A549 (cell line): ENCODE data around the gene FEM1C. TPM values are rescaled to one million over a fixed set of nuclear protein-coding genes. Genes with fewer than 3 reads are reported as not detected.
A peak's percentile ranks its signal among the peaks of the same experiment; 100 is the strongest.

Experiments used
- ATAC-seq, 2 experiments: fragments of 200-7000 bp in 1 of 2; fragments of >200 bp in 1 of 2; cut with Nextera tagmentation in 1 of 2; cut with Tn5 transposase in 1 of 2; 3 replicates each; pipeline versions ENCODE4 v1.8.0 to v1.9.1; 2018 to 2020; ENCODE audit warnings: mild to moderate bottlenecking in 1 of 2, moderate library complexity in 1 of 2
- CTCF ChIA-PET: fragments of 300-600 bp; sonication (Branson Sonifier 250); formaldehyde crosslinking; extraction: SDS; loops from one replicate; lab custom pipeline; 2021; ENCODE audit warnings: antibody characterized with exemption, inconsistent platforms; lab: Yijun Ruan, JAX
- POLR2A ChIA-PET: fragments of 350-600 bp; formaldehyde crosslinking; extraction: SDS; loops from one replicate; lab custom pipeline; 2021; ENCODE audit warnings: antibody characterized with exemption, inconsistent platforms; lab: Yijun Ruan, JAX
- DNase-seq, 2 experiments: peaks; one replicate each; pipeline versions ENCODE4 v3.0.0 to v3.0.0-alpha.2; 2011 to 2016; ENCODE audit warnings: low read depth in 1 of 2, low spot score in 1 of 2
- FAIRE-seq: peaks from 2 replicates; lab custom pipeline; 2011; peaks lifted over from hg19 to GRCh38; lab: Jason Lieb, UNC
- H3K27ac ChIP-seq, 2 experiments: fragments of >200 bp; sonication (Bioruptor Twin); formaldehyde crosslinking; 3 replicates each; pipeline ENCODE4 v1.5.1; 2016 to 2017
- H3K4me1 ChIP-seq: fragments of >200 bp; sonication (Bioruptor Twin); formaldehyde crosslinking; 3 replicates; pipeline ENCODE4 v1.6.1; 2016
- H3K4me2 ChIP-seq: fragments of >200 bp; sonication (Bioruptor Twin); formaldehyde crosslinking; 3 replicates; pipeline ENCODE4 v1.6.1; 2016
- H3K4me3 ChIP-seq: fragments of >200 bp; sonication (Bioruptor Twin); formaldehyde crosslinking; 3 replicates; pipeline ENCODE4 v1.5.1; 2016
- H3K9me3 ChIP-seq: fragments of >200 bp; sonication (Bioruptor Twin); formaldehyde crosslinking; 3 replicates; pipeline ENCODE4 v1.6.1; 2016
- ATOH8 ChIP-seq: fragments of 250-450 bp; sonication (Bioruptor Pico); IDR thresholded peaks from 2 replicates; pipeline ENCODE4 v1.5.0; 2020; ENCODE audit warnings: low read depth, mild to moderate bottlenecking, moderate library complexity
- CBX8 ChIP-seq: fragments of 200-600 bp; sonication (generic); IDR thresholded peaks from 2 replicates; pipeline ENCODE4 v1.6.1; 2016
- CEBPB ChIP-seq, 2 experiments: fragments of >200 bp in 1 of 2; sonication (Bioruptor Twin) in 1 of 2; formaldehyde crosslinking in 1 of 2; IDR thresholded peaks; 2 replicates each; pipeline ENCODE4 v1.6.1; 2012 to 2016
- CHD2 ChIP-seq: fragments of 150-350 bp; IDR thresholded peaks from 2 replicates; pipeline ENCODE4 v1.6.1; 2014; ENCODE audit warnings: low read length; ENCODE audit not compliant: partially characterized antibody
- E2F6 ChIP-seq: IDR thresholded peaks from 2 replicates; pipeline ENCODE4 v1.6.1; 2012; ENCODE audit warnings: low read depth, borderline replicate concordance
- ELK1 ChIP-seq: fragments of 150-350 bp; IDR thresholded peaks from 2 replicates; pipeline ENCODE4 v1.6.1; 2014; ENCODE audit warnings: low read depth, mild to moderate bottlenecking, low read length
- FOXS1 ChIP-seq: fragments of 250-450 bp; sonication (Bioruptor Pico); IDR thresholded peaks from 2 replicates; pipeline ENCODE4 v1.5.0; 2020; ENCODE audit warnings: mild to moderate bottlenecking, moderate library complexity
- HOXB5 ChIP-seq: fragments of 250-450 bp; sonication (Bioruptor Pico); IDR thresholded peaks from 2 replicates; pipeline ENCODE4 v1.5.0; 2020; ENCODE audit warnings: mild to moderate bottlenecking, moderate library complexity
- JUN ChIP-seq, 2 experiments: fragments of >200 bp; sonication (Bioruptor Twin); formaldehyde crosslinking; IDR thresholded peaks; 2 replicates in 1 of 2; 3 replicates in 1 of 2; pipeline ENCODE4 v1.6.1; 2016 to 2017
- MAFK ChIP-seq: fragments of 450-650 bp; IDR thresholded peaks from 2 replicates; pipeline ENCODE4 v1.6.1; 2014; ENCODE audit not compliant: partially characterized antibody
- MAX ChIP-seq: IDR thresholded peaks from 2 replicates; pipeline ENCODE4 v1.6.1; 2012
- MYC ChIP-seq: IDR thresholded peaks from 2 replicates; pipeline ENCODE4 v1.6.1; 2012; ENCODE audit warnings: mild to moderate bottlenecking, inconsistent platforms, low read length, improper control_type of control experiment, borderline replicate concordance
- NFE2L2 ChIP-seq: fragments of 150-350 bp; conservative IDR thresholded peaks from 2 replicates; pipeline ENCODE4 v1.6.1; 2014; ENCODE audit warnings: low read length
- NR3C1 ChIP-seq: fragments of >200 bp; sonication (Bioruptor Twin); formaldehyde crosslinking; IDR thresholded peaks from 3 replicates; pipeline ENCODE4 v1.6.1; 2017
- PBX3 ChIP-seq: IDR thresholded peaks from 2 replicates; pipeline ENCODE4 v1.6.1; 2012
- RARB ChIP-seq: fragments of 250-450 bp; sonication (Bioruptor Pico); IDR thresholded peaks from 2 replicates; pipeline ENCODE4 v1.8.0; 2021; ENCODE audit warnings: mild to moderate bottlenecking, moderate library complexity
- RNF2 ChIP-seq: fragments of 200-600 bp; sonication (generic); IDR thresholded peaks from 2 replicates; pipeline ENCODE4 v1.6.1; 2016; ENCODE audit warnings: low read depth, mild to moderate bottlenecking, antibody characterized with exemption, moderate library complexity, borderline replicate concordance
- SMC3 ChIP-seq: fragments of >200 bp; sonication (Bioruptor Twin); formaldehyde crosslinking; IDR thresholded peaks from 3 replicates; pipeline ENCODE4 v1.6.1; 2018; ENCODE audit warnings: inconsistent platforms
- USF2 ChIP-seq: fragments of 450-650 bp; IDR thresholded peaks from 2 replicates; pipeline ENCODE4 v1.6.1; 2014; ENCODE audit warnings: antibody characterized with exemption
- ZC3H11A ChIP-seq: fragments of 450-650 bp; IDR thresholded peaks from 2 replicates; pipeline ENCODE4 v1.6.1; 2014; ENCODE audit warnings: antibody characterized with exemption, mild to moderate bottlenecking
- WGBS: methylation state at CpG from one replicate; pipeline ENCODE4 v1.1.6; 2017; ENCODE audit errors: missing lambda C conversion rate; 5-methylcytosine and 5-hydroxymethylcytosine counted together
- polyA plus RNA-seq, 4 experiments: library from polyadenylated mRNA; depleted of rRNA in 3 of 4; stranded (reverse); fragments of >200 nt; fragmentation: RNase III in 1 of 4; extraction: RNeasy Plus Mini Kit Qiagen cat#74134 plus additional on column Dnase treatment in 1 of 4; gene quantifications; 2 replicates in 3 of 4; 3 replicates in 1 of 4; pipeline ENCODE4 v1.2.3, GENCODE V29; 2011 to 2017

The FEM1C gene
- polyA plus RNA-seq, 2 of the 4 experiments (the other 2 are of a cell fraction) = 6.3 to 8.4 TPM

- DNase-seq = no peak
- Histone ChIP-seq H3K4me2 (no peak overlapping the region), H3K4me3 (no peak overlapping the region), H3K27ac (no peak overlapping the region), H3K9me3 (no peaks in the 10 kb centered on the region), H3K4me1 (0 out of 3 replicates have a peak, but pooled peaks cover 4% of the 10 kb centered on the region)
- ChIA-PET POLR2A (no interaction called here), CTCF (no interaction called here)
- ATAC-seq = no peak
- 2% methylated on average over 1 of the region's 1 CpG for WGBS
- no peak for TF ChIP-seq ELK1
- no peak for TF ChIP-seq CBX8
- TF ChIP-seq JUN (IDR thresholded peaks at IDR 0.05) = no peak
- no peak for TF ChIP-seq NFE2L2
- TF ChIP-seq NR3C1 = no peak
- no peak for TF ChIP-seq CEBPB (IDR thresholded peaks at IDR 0.05)
- TF ChIP-seq PBX3 = no peak
- no peak for TF ChIP-seq FOXS1 (CRISPR knock-in tag)
- TF ChIP-seq CHD2 = no peak
- no peak for TF ChIP-seq MYC
- TF ChIP-seq SMC3 = no peak
- no peak for TF ChIP-seq HOXB5 (CRISPR knock-in tag)
- TF ChIP-seq RNF2 = no peak
- no peak for TF ChIP-seq E2F6
- TF ChIP-seq RARB (CRISPR knock-in tag) = no peak
- no peak for TF ChIP-seq ZC3H11A
- TF ChIP-seq USF2 = no peak
- TF ChIP-seq, all 56 proteins: peak for 0
- FAIRE-seq = peak; percentile 59
Observed at GRCh38 chr5:115510145-115510645, 34.4 kb downstream of the FEM1C start.

- Histone ChIP-seq H3K4me3 (no peak overlapping the region), H3K4me2 (no peak overlapping the region), H3K4me1 (no peaks in the 10 kb centered on the region), H3K27ac (no peak overlapping the region), H3K9me3 (no peaks in the 10 kb centered on the region)
- CTCF ChIA-PET = no interaction called here
- DNase-seq = no peak
- 83% methylated on average over 2 of the region's 2 CpGs for WGBS
- TF ChIP-seq MAX (no peak), CEBPB (IDR thresholded peaks at IDR 0.05) (no peak), MAFK (no peak), USF2 (no peak), ATOH8 (CRISPR knock-in tag) (no peak)
- TF ChIP-seq, all 56 proteins: peak for 0
- ATAC-seq (no peak), FAIRE-seq (no peak)
- POLR2A ChIA-PET = no interaction called here
Observed at GRCh38 chr5:115509547-115509946, 35.0 kb downstream of the FEM1C start.
